ENCODE results near the gene DEXI.

The DEXI gene

DNA sequence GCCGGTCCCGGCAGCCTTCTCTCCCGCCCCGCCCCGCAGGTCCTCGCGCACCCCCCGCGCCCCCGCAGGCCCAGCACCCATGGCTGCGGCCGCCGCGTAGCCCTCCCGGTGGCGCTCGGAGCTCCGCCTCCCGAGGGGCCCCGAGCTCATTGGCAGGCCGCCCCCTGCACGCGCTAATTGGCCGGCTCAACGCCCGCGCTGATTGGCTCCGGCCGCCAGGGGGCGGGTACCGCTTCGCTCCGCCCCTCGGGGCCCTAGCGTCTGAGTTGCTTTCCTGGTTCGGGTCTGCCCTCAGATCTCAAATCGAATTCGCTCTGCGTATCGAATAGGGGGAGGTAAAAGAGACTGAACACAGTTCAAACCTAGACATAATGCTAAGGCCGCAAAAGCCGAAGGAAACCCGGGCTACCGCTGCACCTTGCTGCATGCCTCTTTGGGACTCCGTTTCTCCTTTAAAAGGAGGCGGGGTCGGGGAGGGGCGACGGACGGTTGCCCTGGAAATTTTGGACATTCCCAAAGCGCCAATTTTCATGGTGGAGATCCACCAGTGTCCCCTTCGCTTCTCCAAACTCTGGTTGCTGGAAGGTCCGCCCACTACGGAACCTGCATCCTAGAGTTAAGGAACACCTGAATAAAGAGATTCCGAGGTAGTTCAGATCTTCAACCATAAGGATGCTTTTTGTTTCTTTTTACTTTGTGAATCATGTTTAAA is at the start of gene DEXI:
TSS of gene DEXI (minus strand) at position 117 of the 712 bp plus-strand sequence. CDS start 463 bp downstream, outside the sequence.
- DNase-seq, result peak; percentile 62

DNA sequence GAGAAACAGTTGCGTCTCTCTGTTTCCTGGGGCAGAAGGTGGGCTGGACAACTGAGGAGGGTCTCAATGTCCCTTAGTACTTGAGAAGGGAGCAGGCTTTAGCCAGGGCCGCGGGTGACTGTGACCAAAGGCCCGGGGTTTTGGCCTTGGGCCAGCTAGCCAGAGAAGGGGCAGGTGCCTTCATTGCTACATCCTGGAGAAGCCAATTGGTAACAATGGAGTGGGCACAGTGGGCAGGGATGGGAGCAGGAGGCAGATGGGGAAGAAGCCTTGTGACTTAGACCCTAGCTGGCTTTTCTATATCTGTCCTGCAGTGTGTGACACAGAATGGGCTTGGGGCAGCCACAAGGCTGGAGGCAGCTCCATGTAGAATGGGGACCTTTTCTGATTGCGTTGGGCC is 48.1 kb upstream of the DEXI start:
- no peak for DNase-seq

DNA sequence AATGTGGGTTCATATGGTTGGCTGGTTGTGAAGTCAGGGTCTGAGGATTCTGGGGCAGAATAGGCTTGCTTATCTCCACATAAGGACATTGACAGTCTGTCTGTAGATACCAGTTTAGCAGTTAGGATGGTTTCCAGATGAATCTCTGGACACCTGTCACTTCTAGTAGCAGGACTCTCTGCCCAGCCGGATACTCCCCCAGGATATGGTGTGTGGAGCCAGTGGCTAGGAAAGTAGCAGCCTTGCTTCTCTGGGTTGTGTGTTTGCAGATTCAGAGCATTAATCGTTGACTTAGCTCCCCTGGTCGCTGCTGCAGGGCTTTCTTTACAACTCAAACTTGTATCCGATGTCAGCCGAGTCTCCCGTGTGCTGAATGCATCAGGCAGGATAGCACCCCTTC is 47.3 kb upstream of the DEXI start:
- DNase-seq, result no peak

DNA sequence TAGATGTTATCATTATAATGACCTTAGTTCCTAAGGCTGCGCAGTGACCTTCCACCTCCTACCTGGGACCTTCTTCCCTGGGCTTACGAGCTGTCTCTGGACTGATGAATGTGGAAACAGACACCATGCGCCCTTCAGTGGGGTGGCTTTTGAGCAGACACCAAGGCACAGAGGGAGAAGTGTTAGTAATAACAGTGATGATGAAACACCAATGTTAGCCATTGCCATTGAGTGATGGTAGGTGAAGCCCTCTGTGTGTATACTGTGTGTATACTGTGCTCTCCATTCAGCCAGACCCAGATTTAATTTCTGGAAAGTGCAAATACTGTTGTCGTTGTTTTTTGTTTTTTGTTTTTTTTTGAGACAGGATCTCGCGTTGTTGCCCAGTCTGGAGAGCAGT is 46.6 kb upstream of the DEXI start:
- no peak for DNase-seq

DNA sequence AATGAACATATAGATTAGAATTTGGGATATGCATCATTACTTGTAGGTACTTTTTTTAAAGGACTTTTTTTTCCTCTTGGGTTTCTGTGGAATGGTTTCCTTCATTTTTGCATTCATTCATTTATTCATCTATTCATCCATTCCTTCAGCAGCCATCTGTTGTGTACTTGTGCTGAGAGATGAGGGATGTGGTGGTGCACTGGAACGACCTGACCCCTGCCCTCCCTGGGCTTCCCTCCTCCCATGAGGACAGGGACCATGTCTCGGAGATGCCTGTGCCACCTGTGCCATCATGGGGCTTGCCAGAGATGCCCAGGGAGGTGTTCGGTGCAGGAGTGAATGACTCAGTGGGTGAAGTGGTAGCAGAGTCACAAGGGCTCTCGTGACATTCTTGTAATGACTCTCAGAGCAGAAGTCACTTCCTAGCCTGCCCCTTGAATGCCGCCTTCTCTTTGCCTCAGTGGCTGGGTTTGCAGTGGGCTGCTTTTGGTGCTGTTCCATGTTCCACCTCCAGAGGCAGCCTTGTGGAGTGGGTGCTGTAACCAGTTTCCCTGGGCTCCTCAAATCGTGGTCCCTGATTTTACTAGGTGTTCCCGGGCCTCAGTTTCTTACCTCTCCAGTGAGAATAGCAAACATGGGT is 46.0 kb upstream of the DEXI start:
- no peak for DNase-seq

DNA sequence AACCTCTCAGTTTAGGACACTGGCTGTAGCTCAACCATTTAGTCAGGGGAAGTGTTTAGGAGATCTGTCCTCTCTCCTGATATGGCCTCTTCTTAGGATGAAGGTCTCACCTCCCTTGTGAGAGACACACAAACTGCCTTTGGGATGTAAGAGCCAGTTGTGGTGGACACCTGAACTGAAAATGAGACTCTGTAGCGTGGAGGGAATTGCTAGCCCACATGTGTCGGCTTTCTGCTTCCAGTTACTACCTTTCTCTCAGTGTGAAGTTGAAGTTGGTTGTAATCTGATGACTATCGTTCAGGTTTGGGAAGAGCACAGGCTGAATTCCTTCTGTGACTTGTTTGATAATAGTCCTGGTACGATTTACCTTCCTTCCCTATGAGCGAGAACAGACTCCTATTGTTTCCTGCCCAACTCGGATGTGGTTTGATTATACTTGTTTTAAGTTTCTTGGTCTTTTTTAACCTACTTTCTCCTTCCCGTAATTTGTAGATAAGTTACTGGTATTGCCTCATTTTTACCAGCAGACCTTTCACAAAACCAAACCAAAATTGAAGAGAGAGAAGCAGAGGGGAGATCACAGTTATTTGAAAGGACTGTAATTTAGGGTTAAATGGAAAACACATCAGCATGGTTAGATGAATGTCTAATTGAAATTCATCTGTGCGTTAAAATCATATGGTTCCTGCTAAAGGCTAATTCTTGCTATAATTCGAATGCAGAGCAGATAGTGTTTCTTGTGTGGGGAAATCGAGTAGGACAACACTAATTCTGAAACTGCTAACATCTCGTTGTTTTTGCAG is 45.3 kb upstream of the DEXI start:
- no peak for DNase-seq

DNA sequence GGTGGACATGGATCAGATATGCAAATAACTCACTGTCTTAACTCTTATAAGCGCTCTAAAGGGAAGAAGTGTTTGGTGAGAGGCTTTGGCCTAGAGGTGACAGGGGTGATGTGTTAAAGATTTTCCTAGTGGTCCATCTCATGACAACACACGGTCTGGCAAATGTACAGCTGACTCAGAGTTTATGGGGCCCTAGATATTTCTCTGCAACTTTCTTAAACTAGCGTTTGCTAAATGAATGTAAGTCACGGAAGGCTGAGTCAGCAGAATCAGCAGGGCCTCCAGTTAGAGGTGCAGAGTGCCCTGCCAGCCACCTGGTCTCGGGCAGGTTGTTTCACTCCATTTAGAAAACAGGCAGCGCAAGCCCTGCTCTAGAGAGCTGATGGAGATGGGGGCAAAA is 42.2 kb upstream of the DEXI start:
- DNase-seq, result peak; percentile 19

DNA sequence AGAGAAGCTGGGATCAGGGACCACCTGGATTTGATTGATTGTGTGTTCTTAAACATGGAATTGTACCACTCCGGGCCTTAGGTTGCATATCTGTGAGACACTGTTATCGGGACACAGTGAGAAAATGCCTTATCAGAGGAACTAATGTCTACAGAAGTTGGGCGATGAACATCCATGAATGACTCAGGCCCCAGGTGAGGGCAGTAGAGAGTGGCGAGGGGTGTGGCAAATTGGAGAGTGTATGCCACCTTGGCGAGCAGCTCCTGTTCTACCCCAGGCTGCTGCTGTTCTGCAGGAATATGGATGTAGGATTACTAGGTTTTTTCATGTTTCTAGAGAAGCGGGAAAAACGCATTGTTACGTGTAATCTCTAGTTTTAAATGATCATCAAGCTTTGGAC is 40.9 kb upstream of the DEXI start:
- no peak for DNase-seq

DNA sequence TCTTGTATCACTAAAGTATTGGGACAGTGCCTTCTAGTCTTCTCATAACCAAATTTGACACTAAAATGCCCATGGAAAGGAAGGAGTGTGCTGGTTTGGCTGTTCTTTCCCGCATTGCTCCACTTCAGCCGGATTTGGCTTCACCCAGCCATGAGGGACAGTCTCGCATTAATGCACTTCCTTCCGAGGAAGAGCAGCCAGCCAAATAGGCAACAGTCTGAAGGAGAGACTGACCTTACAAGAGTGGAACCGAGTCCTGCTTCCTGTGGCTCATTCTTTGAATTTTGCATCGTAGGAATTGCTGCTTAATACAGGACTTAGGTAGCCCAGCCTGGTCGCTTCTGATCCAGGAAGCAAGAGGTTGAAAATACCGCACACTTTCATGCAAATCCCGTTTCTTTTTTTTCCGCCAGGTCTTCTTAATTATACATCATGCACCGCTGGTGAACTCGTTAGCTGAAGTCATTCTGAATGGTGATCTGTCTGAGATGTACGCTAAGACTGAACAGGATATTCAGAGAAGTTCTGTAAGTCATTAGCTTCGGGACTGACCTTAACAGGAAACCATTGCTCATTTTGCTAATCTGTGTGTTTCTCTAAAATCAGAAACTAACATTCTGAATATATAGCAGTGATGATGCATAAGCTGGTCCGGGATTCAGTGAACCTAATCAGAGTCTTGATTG is 40.3 kb upstream of the DEXI start:
- DNase-seq, result no peak

DNA sequence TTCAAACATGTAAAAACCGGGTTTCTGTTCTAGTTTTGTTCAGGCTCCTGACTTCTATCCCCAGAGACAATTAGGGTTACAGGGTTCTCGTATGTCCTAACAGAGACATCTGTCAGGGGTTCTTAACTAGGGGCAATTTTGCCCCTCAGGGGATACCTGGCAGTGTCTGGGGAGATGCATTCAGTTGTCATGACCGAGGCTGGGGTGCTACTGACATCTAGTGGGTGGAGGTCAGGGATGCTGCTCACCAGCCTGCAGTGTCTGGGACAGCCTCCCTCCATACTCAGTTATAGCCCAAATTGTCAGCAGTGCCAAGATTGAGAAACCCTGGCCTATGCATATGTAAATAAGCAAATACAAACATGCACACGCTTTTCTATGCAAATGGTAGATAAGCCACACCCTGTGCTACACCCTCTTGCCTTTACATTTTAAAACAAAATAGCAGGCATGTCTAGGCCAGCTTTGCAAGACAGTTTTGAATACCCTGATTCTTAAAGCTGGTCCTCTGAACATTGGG is 39.5 kb upstream of the DEXI start:
- no peak for DNase-seq

DNA sequence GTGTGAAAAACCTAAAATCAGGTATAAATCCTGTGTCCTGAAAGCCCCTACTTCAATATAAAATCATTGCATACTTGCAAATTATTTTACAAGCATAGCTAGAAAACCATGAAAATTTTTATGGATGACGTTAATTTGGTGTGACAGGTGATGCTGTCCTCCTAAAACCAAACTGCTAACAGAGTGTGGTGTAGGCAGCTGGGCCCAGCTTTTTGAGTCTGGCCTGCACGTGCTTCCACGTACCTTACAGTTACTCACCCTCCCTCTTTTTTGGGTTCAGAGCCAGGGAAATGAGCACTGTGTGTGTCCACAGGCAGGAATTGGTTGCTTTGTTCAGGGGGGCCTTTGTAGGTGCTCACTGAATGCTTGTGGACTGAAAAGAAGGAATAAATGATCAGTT is 38.5 kb upstream of the DEXI start:
- no peak for DNase-seq

DNA sequence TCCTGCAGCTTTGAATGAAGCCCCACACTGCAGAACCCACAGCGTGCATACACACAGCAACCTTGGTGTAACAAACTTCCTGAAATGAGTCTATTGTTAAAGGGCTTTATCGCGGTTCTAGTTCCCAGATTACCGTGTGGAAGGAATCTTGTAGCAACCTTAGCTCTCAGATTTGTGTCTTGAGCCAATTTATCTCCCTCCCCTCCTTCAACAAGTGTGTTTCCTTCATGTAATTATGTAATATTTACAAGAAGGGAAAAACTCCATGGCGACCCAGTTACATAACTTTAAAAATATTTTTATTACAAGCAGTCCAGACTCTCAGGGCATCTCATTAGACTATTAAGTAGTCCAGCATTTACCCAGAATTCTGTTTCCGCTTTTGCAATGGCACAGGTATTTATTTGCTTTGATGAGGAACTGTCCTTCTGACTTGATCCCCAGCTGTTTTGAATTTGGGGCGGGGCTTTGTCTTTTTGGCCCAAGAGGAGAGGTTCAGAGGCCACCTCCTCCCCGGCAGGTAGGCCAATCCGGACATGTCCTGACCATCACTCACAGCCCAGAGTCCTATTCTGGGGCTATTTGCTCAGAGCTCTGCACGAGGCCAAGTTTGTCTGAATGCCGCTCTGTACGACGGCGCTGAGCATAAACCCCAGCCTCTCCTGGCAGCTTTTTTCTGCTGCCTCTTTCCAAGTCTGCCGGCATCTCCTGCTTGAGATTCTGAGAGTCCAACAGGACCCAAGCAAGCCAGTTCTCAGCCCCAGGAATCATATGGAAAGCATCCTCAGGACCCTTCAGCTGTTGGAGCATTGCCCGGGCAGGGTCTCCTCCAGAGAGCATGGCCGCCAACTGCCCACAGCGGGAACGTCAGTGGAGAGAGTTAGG is 37.7 kb upstream of the DEXI start:
- DNase-seq, result no peak

DNA sequence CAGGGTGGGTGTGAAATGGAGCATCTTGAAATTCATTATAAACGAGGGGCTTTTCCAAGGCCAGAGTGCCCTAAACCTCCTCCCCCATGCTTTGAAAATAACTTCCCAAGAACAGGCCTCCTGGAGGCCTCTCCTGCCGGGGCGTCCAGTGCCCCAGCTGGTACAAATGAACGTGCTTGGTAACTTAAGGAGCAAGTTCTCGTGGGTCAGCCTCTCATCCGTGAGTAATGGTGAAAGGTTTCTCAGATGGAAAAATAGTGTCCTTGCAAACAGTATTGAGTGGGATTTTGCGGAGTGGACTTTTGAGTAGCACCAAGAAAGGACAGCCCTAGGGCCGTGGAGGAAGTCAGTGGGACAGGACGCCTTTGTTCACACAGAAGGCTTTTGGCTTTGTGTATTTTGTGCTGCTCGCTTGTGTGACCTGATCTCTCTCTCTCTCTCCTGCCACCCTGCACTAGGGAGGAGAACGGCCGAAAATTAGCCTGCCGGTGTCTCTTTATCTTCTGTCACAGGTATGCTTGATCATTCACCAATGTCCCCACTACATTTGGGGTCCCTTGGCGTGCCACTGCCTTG is 36.7 kb upstream of the DEXI start:
- DNase-seq, result no peak

DNA sequence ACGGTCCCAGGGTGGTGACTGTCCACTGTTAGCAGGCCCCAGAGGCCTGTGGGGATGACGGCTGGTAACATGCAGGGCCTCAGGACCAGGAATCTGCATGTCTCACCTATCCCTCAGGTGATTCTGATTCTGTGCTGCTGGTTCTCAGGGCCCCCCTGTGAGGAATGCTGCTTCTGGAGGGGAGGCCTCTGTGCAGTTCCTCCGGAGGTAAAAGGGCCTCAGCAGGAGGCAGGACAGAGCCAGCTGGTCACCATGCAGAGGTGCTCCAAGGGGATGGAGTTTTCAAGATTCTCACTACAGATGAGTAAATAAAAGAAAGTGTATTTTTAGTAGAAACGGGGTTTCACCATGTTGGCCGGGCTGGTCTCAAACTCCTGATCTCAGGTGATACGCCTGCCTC is 35.9 kb upstream of the DEXI start:
- DNase-seq, result no peak

DNA sequence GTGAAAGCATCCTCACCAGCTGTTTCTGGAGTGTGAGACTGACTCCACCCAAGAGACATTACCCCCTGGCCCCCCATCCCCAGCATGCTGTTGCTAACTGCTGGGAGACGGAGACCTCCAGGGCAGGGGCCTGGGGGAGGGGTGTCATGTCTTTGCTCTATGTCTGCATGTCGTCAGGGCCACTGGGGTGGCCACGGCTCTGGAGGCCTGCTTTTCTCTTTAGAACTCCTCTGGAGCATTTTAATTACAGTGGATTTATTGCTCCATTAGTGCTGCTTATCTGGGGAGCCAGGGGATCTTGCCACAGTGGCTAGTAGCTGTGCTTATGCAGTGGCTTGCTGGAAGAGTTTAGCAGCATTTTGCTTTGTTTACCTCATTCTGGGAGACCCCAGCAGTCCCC is 34.4 kb upstream of the DEXI start:
- DNase-seq, result no peak

DNA sequence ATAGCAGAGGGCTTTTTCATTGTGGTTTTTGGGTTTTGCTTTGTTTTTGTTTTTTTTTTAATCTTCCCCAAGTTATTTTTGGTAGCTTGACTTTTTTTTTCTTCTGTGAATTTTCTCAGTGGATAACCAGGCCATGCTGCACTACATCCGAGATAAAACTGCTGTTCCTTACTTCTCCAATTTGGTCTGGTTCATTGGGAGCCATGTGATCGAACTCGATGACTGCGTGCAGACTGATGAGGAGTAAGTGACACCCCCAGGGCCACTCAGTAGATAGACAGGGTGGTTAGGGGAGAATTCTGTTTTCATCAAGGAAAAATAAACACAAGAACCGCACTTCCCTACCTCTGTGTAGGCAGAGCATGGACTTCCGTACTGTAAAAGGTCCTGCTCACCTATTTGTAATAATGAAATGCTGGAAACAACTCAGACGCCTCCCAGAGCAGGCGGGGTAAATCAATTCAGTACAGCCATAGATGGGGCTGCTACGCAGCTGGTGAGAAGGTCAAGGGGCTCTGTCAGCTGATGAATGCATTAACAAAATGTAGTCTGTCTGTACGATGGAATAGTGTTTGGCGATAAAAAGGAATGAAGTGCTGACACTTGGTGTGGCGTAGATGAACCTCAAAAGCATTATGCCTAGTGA is 30.7 kb upstream of the DEXI start:
- DNase-seq, result no peak

DNA sequence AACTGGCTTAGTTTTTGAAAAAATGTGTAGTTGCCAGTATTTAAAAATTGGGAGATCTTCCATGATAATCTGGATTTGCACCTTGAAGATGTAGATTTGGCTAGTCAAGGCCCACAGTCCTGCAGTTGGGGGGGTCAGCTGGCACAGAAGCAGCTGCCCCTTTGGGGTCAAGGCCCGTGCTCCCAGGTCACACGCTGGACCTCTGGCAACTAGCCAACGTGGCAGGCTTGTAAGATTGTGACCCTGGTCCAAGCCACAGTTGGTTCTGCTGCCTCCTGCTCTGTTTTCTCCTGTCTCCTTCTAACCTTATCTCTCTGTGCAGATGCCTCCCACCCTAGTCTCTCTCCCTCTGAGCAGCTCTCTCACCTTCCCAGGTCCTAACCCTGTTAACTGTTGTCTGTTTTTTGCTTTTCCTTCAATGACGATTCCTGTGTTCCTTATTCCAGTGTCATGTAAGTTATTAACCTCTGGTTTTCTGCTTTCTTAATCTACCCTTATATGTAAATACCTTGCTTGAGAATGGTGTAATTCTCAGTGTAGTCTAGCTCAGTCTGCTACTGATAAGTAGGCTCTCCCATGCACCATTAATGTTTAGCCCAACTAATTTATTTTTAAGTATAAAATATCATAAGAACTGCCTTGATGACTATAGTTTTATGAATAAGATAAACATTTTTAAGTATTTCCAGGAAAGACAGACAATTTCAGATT is 30.0 kb upstream of the DEXI start:
- no peak for DNase-seq

DNA sequence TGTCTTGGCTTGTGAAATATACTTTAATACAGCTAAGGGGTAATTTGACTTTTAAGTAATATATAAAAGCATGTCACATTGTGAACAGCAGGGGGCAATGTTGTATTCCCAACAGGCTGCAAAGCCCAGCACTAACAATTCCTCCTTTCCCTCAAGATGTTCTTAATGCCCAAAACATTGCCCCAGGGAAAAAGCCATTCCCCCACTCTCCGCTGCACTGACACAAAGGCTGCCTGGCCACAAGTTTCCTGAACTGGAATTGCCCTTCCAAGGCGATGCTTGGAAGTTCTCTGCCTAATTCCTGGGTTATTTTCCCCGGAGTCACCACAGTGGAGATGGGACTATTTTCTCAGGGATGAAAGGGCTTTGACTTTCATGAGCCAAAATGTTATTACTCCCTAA is 29.3 kb upstream of the DEXI start:
- no peak for DNase-seq

DNA sequence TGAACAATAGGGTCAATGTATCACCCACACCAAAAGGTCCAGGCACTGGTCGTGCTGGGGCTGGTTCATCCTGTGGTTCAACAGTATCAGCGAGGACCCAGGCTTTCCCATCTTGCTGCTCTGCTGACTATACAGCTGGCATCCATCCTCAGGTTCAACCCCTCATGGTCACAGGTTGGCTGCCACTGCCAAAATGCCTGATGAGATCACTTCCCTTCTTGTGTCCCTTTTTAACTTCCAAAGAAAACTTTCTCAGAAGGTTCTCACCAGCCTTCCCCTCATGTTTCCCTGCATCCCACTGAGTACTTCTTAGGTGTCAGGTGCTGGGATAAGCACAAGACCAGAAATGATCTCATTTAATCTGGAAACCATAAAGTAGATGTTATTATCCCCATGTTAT is 27.8 kb upstream of the DEXI start:
- DNase-seq, result no peak

DNA sequence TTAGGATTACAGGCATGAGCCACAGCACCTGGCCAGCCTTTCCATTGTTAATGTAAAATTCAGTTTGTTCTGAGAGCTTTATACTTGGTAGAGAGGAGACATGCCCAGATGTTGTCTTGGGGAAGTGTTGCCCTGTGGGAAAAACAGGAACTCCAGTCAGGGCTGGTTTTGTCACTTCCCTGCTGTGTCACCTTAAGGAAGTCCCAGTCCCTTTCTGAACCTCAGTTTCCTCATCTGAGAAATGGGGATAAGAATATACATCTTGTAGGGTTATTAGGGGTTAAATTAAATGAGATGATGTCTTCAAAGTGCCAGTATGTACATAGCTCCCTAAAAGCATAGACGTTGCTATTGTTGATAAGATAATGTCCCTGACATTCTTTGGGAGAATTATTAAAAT is 27.3 kb upstream of the DEXI start:
- DNase-seq, result no peak

DNA sequence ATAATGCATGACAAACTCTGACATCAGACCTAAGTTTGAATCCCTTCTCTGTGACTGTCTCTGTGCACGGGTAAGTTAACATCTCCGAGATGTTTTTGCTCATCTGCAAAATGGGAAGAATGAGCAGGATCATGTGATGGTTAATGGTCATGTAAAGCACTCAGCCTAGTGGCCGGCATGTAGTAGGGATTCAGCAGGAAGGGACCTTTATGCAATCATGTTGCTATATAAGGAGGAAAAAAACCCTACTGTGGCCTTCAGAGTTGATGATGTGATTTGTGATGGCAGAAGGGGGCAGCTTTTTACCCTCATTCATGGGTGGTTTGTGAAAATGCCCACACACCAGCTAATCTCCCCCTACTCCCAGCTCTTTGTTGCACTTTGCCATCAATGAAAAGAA is 26.2 kb upstream of the DEXI start:
- DNase-seq, result no peak

Data from GOT3 (cell line).